H9 (cell line): ENCODE data around the gene UBAP1. TPM values are rescaled to one million over a fixed set of nuclear protein-coding genes. Genes with fewer than 3 reads are reported as not detected.
A peak's percentile ranks its signal among the peaks of the same experiment; 100 is the strongest.

Experiments
- DNase-seq: peaks from one replicate; pipeline ENCODE4 v3.0.0-alpha.2; 2017
- H2AFZ ChIP-seq: one replicate; pipeline ENCODE4 v1.6.1; 2013; ENCODE audit warnings: mild to moderate bottlenecking, low read length, control low read depth, moderate library complexity
- H2AK5ac ChIP-seq: 2 replicates; pipeline ENCODE4 v1.6.1; 2013; ENCODE audit warnings: low read length, control low read depth, mixed read lengths; ENCODE audit not compliant: insufficient read length
- H2BK120ac ChIP-seq: one replicate; pipeline ENCODE4 v1.6.1; 2013; ENCODE audit warnings: low read depth, mild to moderate bottlenecking, low read length, control low read depth, inconsistent platforms; ENCODE audit not compliant: poor library complexity, severe bottlenecking
- H2BK12ac ChIP-seq: 2 replicates; pipeline ENCODE4 v1.6.1; 2013; ENCODE audit warnings: low read length, control low read depth, mixed read lengths, low read depth; ENCODE audit not compliant: insufficient read length
- H2BK15ac ChIP-seq: 2 replicates; pipeline ENCODE4 v1.6.1; 2013; ENCODE audit warnings: low read depth, low read length, control low read depth
- H2BK20ac ChIP-seq: one replicate; pipeline ENCODE4 v1.6.1; 2013; ENCODE audit warnings: low read depth, mild to moderate bottlenecking, low read length, control low read depth, inconsistent platforms; ENCODE audit not compliant: poor library complexity, severe bottlenecking
- H2BK5ac ChIP-seq: 2 replicates; pipeline ENCODE4 v1.6.1; 2013; ENCODE audit warnings: low read length, control low read depth, mixed read lengths; ENCODE audit not compliant: insufficient read length
- H3K14ac ChIP-seq: 2 replicates; pipeline ENCODE4 v1.6.1; 2013; ENCODE audit warnings: low read length, control low read depth; ENCODE audit not compliant: insufficient read depth
- H3K18ac ChIP-seq: 2 replicates; pipeline ENCODE4 v1.6.1; 2013; ENCODE audit warnings: low read depth, mild to moderate bottlenecking, mixed read lengths, low read length, control low read depth; ENCODE audit not compliant: insufficient read length
- H3K23ac ChIP-seq: 2 replicates; pipeline ENCODE4 v1.6.1; 2013; ENCODE audit warnings: low read length, control low read depth, mixed read lengths, low read depth; ENCODE audit not compliant: insufficient read length
- H3K23me2 ChIP-seq: 2 replicates; pipeline ENCODE4 v1.6.1; 2013; ENCODE audit warnings: low read depth, mild to moderate bottlenecking, mixed read lengths, low read length, control low read depth; ENCODE audit not compliant: insufficient read length, poor library complexity, severe bottlenecking
- H3K27ac ChIP-seq: 2 replicates; pipeline ENCODE4 v1.5.1; 2013; ENCODE audit warnings: low read length, control low read depth, mixed read lengths, low read depth; ENCODE audit not compliant: insufficient read length
- H3K27me3 ChIP-seq: 2 replicates; pipeline ENCODE4 v1.6.1; 2013; ENCODE audit warnings: low read length, control low read depth, inconsistent platforms; ENCODE audit not compliant: insufficient read depth
- H3K4ac ChIP-seq: 2 replicates; pipeline ENCODE4 v1.6.1; 2013; ENCODE audit warnings: low read depth, mild to moderate bottlenecking, control low read depth, inconsistent platforms, low read length, moderate library complexity
- H3K4me1 ChIP-seq: 2 replicates; pipeline ENCODE4 v1.6.1; 2013; ENCODE audit warnings: low read length, control low read depth, inconsistent platforms; ENCODE audit not compliant: insufficient read depth
- H3K4me2 ChIP-seq: 2 replicates; pipeline ENCODE4 v1.6.1; 2013; ENCODE audit warnings: low read length, control low read depth, mixed read lengths; ENCODE audit not compliant: insufficient read length, insufficient read depth
- H3K56ac ChIP-seq: 2 replicates; pipeline ENCODE4 v1.6.1; 2013; ENCODE audit warnings: low read depth, mild to moderate bottlenecking, mixed read lengths, low read length, control low read depth; ENCODE audit not compliant: insufficient read length
- H3K79me1 ChIP-seq: 2 replicates; pipeline ENCODE4 v1.6.1; 2013; ENCODE audit warnings: low read depth, mild to moderate bottlenecking, moderate library complexity, low read length, control low read depth, inconsistent platforms; ENCODE audit not compliant: insufficient read depth, poor library complexity, severe bottlenecking
- H3K79me2 ChIP-seq: 2 replicates; pipeline ENCODE4 v1.6.1; 2013; ENCODE audit warnings: low read length, control low read depth, inconsistent platforms; ENCODE audit not compliant: insufficient read depth
- H3K9ac ChIP-seq: 2 replicates; pipeline ENCODE4 v1.6.1; 2013; ENCODE audit warnings: low read length, control low read depth, mixed read lengths; ENCODE audit not compliant: insufficient read length; ENCODE audit errors: extremely low read depth
- H3K9me3 ChIP-seq: one replicate; pipeline ENCODE4 v1.6.1; 2013; ENCODE audit warnings: low read depth, low read length, inconsistent platforms; ENCODE audit not compliant: control insufficient read depth
- H3T11ph ChIP-seq: one replicate; pipeline ENCODE4 v1.6.1; 2013; ENCODE audit warnings: mild to moderate bottlenecking, low read length, control low read depth, inconsistent platforms
- H4K20me1 ChIP-seq: one replicate; pipeline ENCODE4 v1.6.1; 2013; ENCODE audit not compliant: control insufficient read depth, insufficient read length, insufficient read depth
- H4K5ac ChIP-seq: 2 replicates; pipeline ENCODE4 v1.6.1; 2013; ENCODE audit warnings: low read depth, mild to moderate bottlenecking, mixed read lengths, low read length, control low read depth; ENCODE audit not compliant: insufficient read length
- H4K8ac ChIP-seq: replicated peaks from 2 replicates; pipeline ENCODE4 v1.6.1; 2013; ENCODE audit warnings: low read length, control low read depth, mixed read lengths, low read depth; ENCODE audit not compliant: insufficient read length
- H4K91ac ChIP-seq: 2 replicates; pipeline ENCODE4 v1.6.1; 2013; ENCODE audit warnings: low read depth, mild to moderate bottlenecking, moderate library complexity, mixed read lengths, low read length, control low read depth; ENCODE audit not compliant: insufficient read length
- H3K27ac Mint-ChIP-seq, 3 experiments: 2 replicates in 2 of 3; 3 replicates in 1 of 3; pipeline ENCODE4 v1.8.0; 2020 to 2021; ENCODE audit warnings: mixed read lengths in 3 of 3, mild to moderate bottlenecking in 1 of 3, moderate library complexity in 1 of 3
- H3K27me3 Mint-ChIP-seq: 2 replicates; pipeline ENCODE4 v1.8.0; 2021; ENCODE audit warnings: low read depth, mild to moderate bottlenecking, moderate library complexity, mixed read lengths
- H3K36me3 Mint-ChIP-seq, 3 experiments: 2 replicates in 2 of 3; 3 replicates in 1 of 3; pipeline ENCODE4 v1.8.0; 2020 to 2021; ENCODE audit warnings: low read depth in 3 of 3, mixed read lengths in 3 of 3; ENCODE audit not compliant: insufficient read depth in 1 of 3
- H3K4me1 Mint-ChIP-seq, 2 experiments: 2 replicates each; pipeline ENCODE4 v1.8.0; 2020; ENCODE audit warnings: mixed read lengths in 2 of 2
- H3K4me3 Mint-ChIP-seq, 2 experiments: 2 replicates in 1 of 2; 3 replicates in 1 of 2; pipeline ENCODE4 v1.8.0; 2020 to 2021; ENCODE audit warnings: mild to moderate bottlenecking in 2 of 2, mixed read lengths in 2 of 2, moderate library complexity in 1 of 2
- H3K9me3 Mint-ChIP-seq, 2 experiments: 2 replicates in 1 of 2; 3 replicates in 1 of 2; pipeline ENCODE4 v1.8.0; 2020; ENCODE audit warnings: mild to moderate bottlenecking in 2 of 2, mixed read lengths in 2 of 2, moderate library complexity in 1 of 2
- CTCF ChIP-seq: fragments of 200-600 bp; sonication (generic); conservative IDR thresholded peaks from 3 replicates; pipeline ENCODE4 v1.8.0; 2021; ENCODE audit warnings: antibody characterized with exemption, mild to moderate bottlenecking
- WGBS: extraction: QIAGEN DNeasy Blood & Tissue Kit; methylation state at CpG from one replicate; pipeline ENCODE4 v1.1.7; 2013; ENCODE audit warnings: missing lambda C conversion rate, low lambda C conversion rate, mixed read lengths; ENCODE audit not compliant: insufficient read length; ENCODE audit errors: extremely low coverage; 5-methylcytosine and 5-hydroxymethylcytosine counted together
- total RNA-seq: library from RNA; stranded (reverse); gene quantifications from 2 replicates; pipeline ENCODE4 v1.2.1, GENCODE V29; 2021

UBAP1 gene
- total RNA-seq, 1 experiment from 2014 or later = 32.6 TPM

- H2BK5ac ChIP-seq = no peak overlapping the region
- DNase-seq = no peak
- no peak overlapping the region for H4K8ac ChIP-seq
- no peak overlapping the region for H3K4ac ChIP-seq
- H2AK5ac ChIP-seq = no peak overlapping the region
- H4K91ac ChIP-seq = no peak overlapping the region
- no peak overlapping the region for H2BK15ac ChIP-seq
- H2BK120ac ChIP-seq = no peak overlapping the region
- whole genome bisulfite sequencing = no CpG with 5 or more reads among the region's 5 CpGs
- H3K23ac ChIP-seq = no peak overlapping the region
- Mint-ChIP-seq H3K4me3 (no peak overlapping the region), H3K36me3 (peaks cover 2 to 5% (median 5%) of the 10 kb centered on the region in 3 experiments; a peak in 2 of 7 replicates), H3K4me1 (peaks cover 8 to 10% of the 10 kb centered on the region in 2 experiments), H3K27me3 (no peaks in the 10 kb centered on the region), H3K27ac (peak overlapping the region; percentile 68 to 97 (median 78); a peak in 5 of 7 replicates), H3K9me3 (no peaks in the 10 kb centered on the region)
- peaks cover 9% of the 10 kb centered on the region; the same call in 1 of the 2 replicates for H3K79me2 ChIP-seq
- H3K9me3 ChIP-seq = no peaks in the 10 kb centered on the region
- no peak overlapping the region for H3K27ac ChIP-seq
- H2BK12ac ChIP-seq = no peak overlapping the region
- no peak overlapping the region for H3K56ac ChIP-seq
- no peak overlapping the region for H3K9ac ChIP-seq
- peaks cover 3% of the 10 kb centered on the region for H3K79me1 ChIP-seq
- no peak overlapping the region for H3K14ac ChIP-seq
- no peak overlapping the region for H2BK20ac ChIP-seq
- H3K4me2 ChIP-seq = no peak overlapping the region
- no peak overlapping the region for H3K18ac ChIP-seq
- no peaks in the 10 kb centered on the region for H3K4me1 ChIP-seq
- no peak overlapping the region for H2AFZ ChIP-seq
- no peak overlapping the region for H4K5ac ChIP-seq
- no peaks in the 10 kb centered on the region for H4K20me1 ChIP-seq
- H3T11ph ChIP-seq = no peak overlapping the region
- no peaks in the 10 kb centered on the region for H3K27me3 ChIP-seq
- no peaks in the 10 kb centered on the region for H3K23me2 ChIP-seq
- TF ChIP-seq CTCF = peak; percentile 56
Observed at GRCh38 chr9:34190996-34191892, 12.4 kb downstream of the UBAP1 start.
